ENCODE results near the gene GNG7. TPM values are rescaled to one million over a fixed set of nuclear protein-coding genes. Genes with fewer than 3 reads are reported as not detected.

GNG7 gene
- total RNA-seq, 1 experiment from 2014 or later = 0.87 TPM

- no peak for TF ChIP-seq CTCF (IDR thresholded peaks at IDR 0.05; ENCODE audit: unreplicated experiment)
- Mint-ChIP-seq H3K4me1 (ENCODE audit: low read depth, unreplicated experiment) (peaks cover 9% of the 10 kb centered on the region), H3K4me3 (ENCODE audit: low read depth, unreplicated experiment) (peak overlapping the region; percentile 95), H3K36me3 (ENCODE audit: insufficient read depth, unreplicated experiment) (peaks cover 48% of the 10 kb centered on the region), H3K27me3 (ENCODE audit: unreplicated experiment) (peaks cover 11% of the 10 kb centered on the region), H3K27ac (ENCODE audit: unreplicated experiment) (peak overlapping the region; percentile 93), H3K9me3 (ENCODE audit: low read depth, unreplicated experiment) (no peaks in the 10 kb centered on the region)
- BruUV-seq (replicated peaks) = no TSS peak
- CTCF ChIA-PET = interaction anchor here (0.6 to 4.3 kb wide), 6 partner anchors 22 to 1283 kb away, joined by 3 to 61 read pairs (median 6); no protein-coding TSS in a partner anchor
- DNase-seq = no peak
- intact Hi-C loops (cut with micrococcal nuclease; ENCODE audit: unreplicated experiment) = loop anchor here (1.0 to 5.0 kb wide), 2 partner anchors 65 to 102 kb away; no protein-coding TSS in a partner anchor
Observed at GRCh38 chr19:2477732-2478191, 224.7 kb downstream of the GNG7 start.

- intact Hi-C loops (cut with micrococcal nuclease; ENCODE audit: unreplicated experiment) = loop anchor here (5.0 kb wide), 1 partner anchor 65 kb away; no protein-coding TSS in a partner anchor
- BruUV-seq (replicated peaks) = no TSS peak
- no peak for TF ChIP-seq CTCF (IDR thresholded peaks at IDR 0.05; ENCODE audit: unreplicated experiment)
- CTCF ChIA-PET = interaction anchor here (0.9 to 4.3 kb wide), 7 partner anchors 14 to 134 kb away, joined by 3 to 61 read pairs (median 4); no protein-coding TSS in a partner anchor
- H3K36me3 Mint-ChIP-seq (ENCODE audit: insufficient read depth, unreplicated experiment) = peaks cover 48% of the 10 kb centered on the region
- H3K4me3 Mint-ChIP-seq (ENCODE audit: low read depth, unreplicated experiment) = peak overlapping the region; percentile 95
- peaks cover 9% of the 10 kb centered on the region for H3K4me1 Mint-ChIP-seq (ENCODE audit: low read depth, unreplicated experiment)
- peaks cover 11% of the 10 kb centered on the region for H3K27me3 Mint-ChIP-seq (ENCODE audit: unreplicated experiment)
- peak; percentile 48 for DNase-seq
- no peaks in the 10 kb centered on the region for H3K9me3 Mint-ChIP-seq (ENCODE audit: low read depth, unreplicated experiment)
- H3K27ac Mint-ChIP-seq (ENCODE audit: unreplicated experiment) = peak overlapping the region; percentile 93
Observed at GRCh38 chr19:2477141-2477710, 225.3 kb downstream of the GNG7 start.

DNA sequence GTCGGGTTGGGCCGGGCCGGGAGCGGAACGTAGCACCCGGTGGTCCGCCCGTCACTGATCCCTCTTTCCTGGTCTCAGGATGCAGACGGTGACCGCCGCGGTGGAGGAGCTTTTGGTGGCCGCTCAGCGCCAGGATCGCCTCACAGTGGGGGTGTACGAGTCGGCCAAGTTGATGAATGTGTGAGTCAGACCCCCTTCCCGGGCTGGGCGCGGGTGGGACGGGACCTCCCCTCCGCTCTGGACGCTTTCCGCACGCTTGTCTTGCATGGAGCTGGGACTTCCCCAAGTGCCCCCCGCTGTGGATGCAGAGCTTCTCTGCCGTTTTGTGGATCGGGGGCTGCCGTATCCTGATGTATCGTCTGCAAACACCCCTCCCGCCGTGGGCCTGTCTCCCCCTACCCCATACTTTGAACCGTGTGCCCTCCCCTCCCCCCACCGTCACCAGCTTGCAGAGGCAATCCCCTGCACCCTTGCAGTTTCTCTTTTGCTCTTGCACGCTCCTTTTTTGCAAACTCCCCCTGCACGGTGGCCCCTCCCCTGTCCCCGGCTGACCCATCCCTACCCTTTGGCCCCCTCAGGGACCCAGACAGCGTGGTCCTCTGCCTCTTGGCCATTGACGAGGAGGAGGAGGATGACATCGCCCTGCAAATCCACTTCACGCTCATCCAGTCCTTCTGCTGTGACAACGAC lies 225.9 kb downstream of the GNG7 start:
- TSS peak; percentile 96 for BruUV-seq (replicated peaks)

More for the DNA sequence above, 225.9 kb downstream of the GNG7 start:
- Mint-ChIP-seq H3K36me3 (ENCODE audit: insufficient read depth, unreplicated experiment) (peaks cover 48% of the 10 kb centered on the region), H3K4me3 (ENCODE audit: low read depth, unreplicated experiment) (peak overlapping the region; percentile 95), H3K27me3 (ENCODE audit: unreplicated experiment) (peaks cover 11% of the 10 kb centered on the region), H3K4me1 (ENCODE audit: low read depth, unreplicated experiment) (peaks cover 9% of the 10 kb centered on the region), H3K9me3 (ENCODE audit: low read depth, unreplicated experiment) (no peaks in the 10 kb centered on the region), H3K27ac (ENCODE audit: unreplicated experiment) (peak overlapping the region; percentile 93)
- intact Hi-C loops (cut with micrococcal nuclease; ENCODE audit: unreplicated experiment) = loop anchor here (5.0 kb wide), 1 partner anchor 66 kb away; no protein-coding TSS in a partner anchor
- no peak for DNase-seq
- TF ChIP-seq CTCF (IDR thresholded peaks at IDR 0.05; ENCODE audit: unreplicated experiment) = no peak
- CTCF ChIA-PET = interaction anchor here (0.6 to 4.3 kb wide), 11 partner anchors 13 to 161 kb away, joined by 3 to 61 read pairs (median 3); no protein-coding TSS in a partner anchor

All from Calu3 (cell line).